T-helper 1 cell treated with Interleukin-12 subunit alpha and Interleukin-12 subunit beta and Interleukin-4 antibody, amounts not matched to agents 30 ng/mL and 1 ng/mL, for 36 hours (primary cell): Measurements from ENCODE around the gene CLEC4C. TPM values are rescaled to one million over a fixed set of nuclear protein-coding genes. Genes with fewer than 3 reads are reported as not detected.

Source experiments
- intact Hi-C: fragments of 100-400 bp; cut with micrococcal nuclease; formaldehyde crosslinking; loops from one replicate; pipeline ENCODE4 v1.15.1; 2024
- total RNA-seq: library from RNA; stranded (reverse); gene quantifications from 2 replicates; pipeline ENCODE4 v1.2.3, GENCODE V29; 2022

Gene CLEC4C
- total RNA-seq, 1 donor from 2014 or later, result not detected

- intact Hi-C loops, result no loop called here
Measured at GRCh38 chr12:7729746-7730145, 17.4 kb downstream of the CLEC4C start.

GRCh38 chr12:7723926-7724325, 23.2 kb downstream of the CLEC4C start:
- intact Hi-C loops, result no loop called here

GRCh38 chr12:7719946-7720730, 27.0 kb downstream of the CLEC4C start:
- intact Hi-C loops, result no loop called here

GRCh38 chr12:7716381-7716780, 30.8 kb downstream of the CLEC4C start:
- intact Hi-C loops, result loop anchor here (1.0 kb wide), 1 partner anchor 91 kb away; no protein-coding TSS in a partner anchor

GRCh38 chr12:7712841-7713442, 34.2 kb downstream of the CLEC4C start:
- intact Hi-C loops, result no loop called here

GRCh38 chr12:7711133-7711532, 36.0 kb downstream of the CLEC4C start, which contains the start of gene DPPA3:
DPPA3 (plus strand) TSS chr12:7711433; CDS start chr12:7711571, 138 bp downstream.
- intact Hi-C loops, result no loop called here

- intact Hi-C loops, result no loop called here
Measured at GRCh38 chr12:7709969-7710675, 37.1 kb downstream of the CLEC4C start.

- intact Hi-C loops, result no loop called here
Measured at GRCh38 chr12:7705846-7706245, 41.3 kb downstream of the CLEC4C start.

- intact Hi-C loops, result no loop called here
Measured at GRCh38 chr12:7695566-7696197, 51.5 kb downstream of the CLEC4C start, which contains the start of gene GDF3. GDF3 (minus strand) TSS chr12:7695775; CDS start chr12:7695728, 47 bp downstream.

- intact Hi-C loops, result no loop called here
Measured at GRCh38 chr12:7695237-7695560, 52.0 kb downstream of the CLEC4C start.

- intact Hi-C loops, result no loop called here
Measured at GRCh38 chr12:7694556-7695236, 52.5 kb downstream of the CLEC4C start.

GRCh38 chr12:7693793-7694192, 53.4 kb downstream of the CLEC4C start:
- intact Hi-C loops, result no loop called here

GRCh38 chr12:7681535-7681934, 65.6 kb downstream of the CLEC4C start:
- intact Hi-C loops, result no loop called here

Other genes with a start within 250 kb of the CLEC4C start
- gene CD163, start 243.6 kb downstream of the CLEC4C start, total RNA-seq, result not detected in 2 replicates
- not detected in 2 replicates for gene APOBEC1, start 81.5 kb downstream of the CLEC4C start, total RNA-seq
- gene GDF3, start 51.6 kb downstream of the CLEC4C start, total RNA-seq, result not detected in 2 replicates
- gene DPPA3, start 35.9 kb downstream of the CLEC4C start, total RNA-seq, result not detected in 2 replicates
- gene NANOGNB, start 17.8 kb upstream of the CLEC4C start, total RNA-seq, result not detected in 2 replicates
- gene NANOG, start 42.0 kb upstream of the CLEC4C start, total RNA-seq, result not detected in 2 replicates
- 0.10 TPM in 1 of 2 replicates, not detected in the other for gene SLC2A14, start 125.5 kb upstream of the CLEC4C start, total RNA-seq
- gene SLC2A3, start 188.8 kb upstream of the CLEC4C start, total RNA-seq, result 351 and 353 TPM in 2 replicates